Panc1 (cell line): ENCODE results near the gene MSI2. TPM values are rescaled to one million over a fixed set of nuclear protein-coding genes. Genes with fewer than 3 reads are reported as not detected.

Experiments
- ATAC-seq: fragments of 200-7000 bp; cut with Tn5 transposase; 2 replicates; pipeline ENCODE4 v1.9.1; 2020; ENCODE audit warnings: mild to moderate bottlenecking, moderate library complexity
- BruUV-seq: library from RNA; stranded (reverse); fragments of 400-500 nt; replicated peaks from 2 replicates; lab custom pipeline; 2021; lab: Mats Ljungman, UMichigan
- CTCF ChIA-PET: fragments of 300-600 bp; sonication (Branson Sonifier 250); formaldehyde crosslinking; loops from one replicate; lab custom pipeline; 2022; ENCODE audit warnings: antibody characterized with exemption; lab: Charles Lee
- POLR2A ChIA-PET: fragments of 300-600 bp; sonication (Branson Sonifier 250); formaldehyde crosslinking; loops from one replicate; lab custom pipeline; 2022; ENCODE audit warnings: antibody characterized with exemption; lab: Charles Lee
- DNase-seq: peaks from one replicate; pipeline ENCODE4 v3.0.0-alpha.2; 2010; ENCODE audit warnings: low read depth, low spot score
- H3K27ac ChIP-seq: 2 replicates; pipeline ENCODE4 v1.5.1; 2011; ENCODE audit warnings: mild to moderate bottlenecking, low read length, inconsistent platforms
- H3K27me3 ChIP-seq: fragments of 200-500 bp; sonication (Bioruptor generic); 2 replicates; pipeline ENCODE4 v1.6.0; 2014; ENCODE audit warnings: low read length, inconsistent platforms; ENCODE audit not compliant: control insufficient read depth, insufficient read depth
- H3K36me3 ChIP-seq: fragments of 200-500 bp; sonication (Bioruptor generic); 2 replicates; pipeline ENCODE4 v1.5.1; 2014; ENCODE audit warnings: inconsistent platforms, mild to moderate bottlenecking, low read length, moderate library complexity; ENCODE audit not compliant: control insufficient read depth, insufficient read depth
- H3K4me1 ChIP-seq: 2 replicates; pipeline ENCODE4 v1.5.1; 2011; ENCODE audit warnings: inconsistent platforms, mild to moderate bottlenecking, low read length, moderate library complexity; ENCODE audit not compliant: control insufficient read depth, insufficient read depth
- H3K4me3 ChIP-seq, 2 experiments: 2 replicates each; pipeline ENCODE4 v1.5.1; 2011 to 2012; ENCODE audit warnings: low read depth in 2 of 2, low read length in 2 of 2, mild to moderate bottlenecking in 2 of 2, inconsistent platforms in 1 of 2, moderate library complexity in 1 of 2
- H3K9me3 ChIP-seq: fragments of 200-500 bp; sonication (Bioruptor generic); 2 replicates; pipeline ENCODE4 v1.5.1; 2014; ENCODE audit warnings: low read depth, mild to moderate bottlenecking, inconsistent platforms, low read length, moderate library complexity; ENCODE audit not compliant: control insufficient read depth, insufficient read depth
- POLR2AphosphoS5 ChIP-seq: IDR thresholded peaks from 2 replicates; pipeline ENCODE4 v1.6.1; 2012; ENCODE audit warnings: mild to moderate bottlenecking, low read depth, low read length, moderate library complexity
- SIN3A ChIP-seq: IDR thresholded peaks from 2 replicates; pipeline ENCODE4 v1.6.1; 2012; ENCODE audit warnings: low read depth, mild to moderate bottlenecking, low read length, moderate library complexity, borderline replicate concordance; ENCODE audit not compliant: insufficient read depth
- TCF7L2 ChIP-seq: IDR thresholded peaks from 2 replicates; pipeline ENCODE4 v1.6.1; 2011; ENCODE audit warnings: mild to moderate bottlenecking, low read depth, low read length, inconsistent platforms
- in situ Hi-C: cut with HindIII; loops from 2 replicates; pipeline ENCODE4 v1.10.0; 2016; ENCODE audit warnings: low sequenced_read_pairs, low pct_unique_long_range_greater_than_20kb
- intact Hi-C: fragments of 100-400 bp; cut with micrococcal nuclease; formaldehyde crosslinking; loops from one replicate; pipeline ENCODE4 v1.10.0; 2022; ENCODE audit not compliant: unreplicated experiment
- total RNA-seq: library from RNA; stranded (reverse); gene quantifications from one replicate; pipeline ENCODE4 v1.2.1, GENCODE V29; 2021; ENCODE audit not compliant: unreplicated experiment
- TF ChIP-seq, protein P1 (sequence below), 2 experiments: IDR thresholded peaks; 2 replicates each; pipeline ENCODE4 v1.6.1; 2011 to 2012; ENCODE audit warnings: low read depth in 2 of 2, control low read depth in 1 of 2, low read length in 1 of 2, mild to moderate bottlenecking in 1 of 2, moderate library complexity in 1 of 2; ENCODE audit not compliant: insufficient read depth in 1 of 2
- TF ChIP-seq, protein P2 (sequence below): fragments of 450-650 bp; IDR thresholded peaks from 2 replicates; pipeline ENCODE4 v1.5.1; 2017; ENCODE audit warnings: mild to moderate bottlenecking

Gene MSI2
- total RNA-seq, 1 experiment from 2014 or later, result 38.5 TPM

DNA sequence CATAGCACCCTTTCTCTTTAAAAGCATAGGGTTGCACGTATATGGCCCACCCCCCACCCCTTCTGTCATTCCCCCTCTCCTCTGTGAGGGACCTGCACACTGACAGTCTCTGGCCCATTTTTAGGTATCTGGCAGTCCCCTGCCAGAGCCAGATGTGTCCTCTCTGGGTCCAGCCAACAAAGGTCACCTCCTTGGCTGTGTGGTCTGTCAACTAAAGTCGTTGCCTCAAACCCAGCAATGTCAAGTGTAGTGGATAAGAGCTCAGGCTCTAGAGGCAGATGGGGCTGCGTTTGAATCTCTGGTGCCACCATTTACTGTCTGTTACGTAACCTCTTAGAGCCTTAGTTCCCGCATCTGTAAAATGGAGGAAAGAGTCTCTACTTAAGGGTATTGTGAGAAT lies 211.5 kb downstream of the MSI2 start:
- DNase-seq (no peak), ATAC-seq (no peak)
- Histone ChIP-seq H3K9me3 (no peaks in the 10 kb centered on the region), H3K27ac (no peak overlapping the region), H3K36me3 (no peaks in the 10 kb centered on the region), H3K4me1 (no peaks in the 10 kb centered on the region; the same call in 1 of the 2 replicates), H3K4me3 (no peak overlapping the region), H3K27me3 (no peaks in the 10 kb centered on the region)
- in situ Hi-C loops (no loop called here), intact Hi-C loops (no loop called here)
- no TSS peak for BruUV-seq
- ChIA-PET POLR2A (no interaction called here), CTCF (no interaction called here)
- TF ChIP-seq, protein P1, sequence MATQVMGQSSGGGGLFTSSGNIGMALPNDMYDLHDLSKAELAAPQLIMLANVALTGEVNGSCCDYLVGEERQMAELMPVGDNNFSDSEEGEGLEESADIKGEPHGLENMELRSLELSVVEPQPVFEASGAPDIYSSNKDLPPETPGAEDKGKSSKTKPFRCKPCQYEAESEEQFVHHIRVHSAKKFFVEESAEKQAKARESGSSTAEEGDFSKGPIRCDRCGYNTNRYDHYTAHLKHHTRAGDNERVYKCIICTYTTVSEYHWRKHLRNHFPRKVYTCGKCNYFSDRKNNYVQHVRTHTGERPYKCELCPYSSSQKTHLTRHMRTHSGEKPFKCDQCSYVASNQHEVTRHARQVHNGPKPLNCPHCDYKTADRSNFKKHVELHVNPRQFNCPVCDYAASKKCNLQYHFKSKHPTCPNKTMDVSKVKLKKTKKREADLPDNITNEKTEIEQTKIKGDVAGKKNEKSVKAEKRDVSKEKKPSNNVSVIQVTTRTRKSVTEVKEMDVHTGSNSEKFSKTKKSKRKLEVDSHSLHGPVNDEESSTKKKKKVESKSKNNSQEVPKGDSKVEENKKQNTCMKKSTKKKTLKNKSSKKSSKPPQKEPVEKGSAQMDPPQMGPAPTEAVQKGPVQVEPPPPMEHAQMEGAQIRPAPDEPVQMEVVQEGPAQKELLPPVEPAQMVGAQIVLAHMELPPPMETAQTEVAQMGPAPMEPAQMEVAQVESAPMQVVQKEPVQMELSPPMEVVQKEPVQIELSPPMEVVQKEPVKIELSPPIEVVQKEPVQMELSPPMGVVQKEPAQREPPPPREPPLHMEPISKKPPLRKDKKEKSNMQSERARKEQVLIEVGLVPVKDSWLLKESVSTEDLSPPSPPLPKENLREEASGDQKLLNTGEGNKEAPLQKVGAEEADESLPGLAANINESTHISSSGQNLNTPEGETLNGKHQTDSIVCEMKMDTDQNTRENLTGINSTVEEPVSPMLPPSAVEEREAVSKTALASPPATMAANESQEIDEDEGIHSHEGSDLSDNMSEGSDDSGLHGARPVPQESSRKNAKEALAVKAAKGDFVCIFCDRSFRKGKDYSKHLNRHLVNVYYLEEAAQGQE (IDR thresholded peaks at IDR 0.05; ENCODE audit: insufficient read depth in 1 of 2, low read depth in 2 of 2, low read length in 1 of 2), result no peak
- TF ChIP-seq TCF7L2 (no peak), SIN3A (no peak), POLR2AphosphoS5 (no peak)
- TF ChIP-seq, protein P2, sequence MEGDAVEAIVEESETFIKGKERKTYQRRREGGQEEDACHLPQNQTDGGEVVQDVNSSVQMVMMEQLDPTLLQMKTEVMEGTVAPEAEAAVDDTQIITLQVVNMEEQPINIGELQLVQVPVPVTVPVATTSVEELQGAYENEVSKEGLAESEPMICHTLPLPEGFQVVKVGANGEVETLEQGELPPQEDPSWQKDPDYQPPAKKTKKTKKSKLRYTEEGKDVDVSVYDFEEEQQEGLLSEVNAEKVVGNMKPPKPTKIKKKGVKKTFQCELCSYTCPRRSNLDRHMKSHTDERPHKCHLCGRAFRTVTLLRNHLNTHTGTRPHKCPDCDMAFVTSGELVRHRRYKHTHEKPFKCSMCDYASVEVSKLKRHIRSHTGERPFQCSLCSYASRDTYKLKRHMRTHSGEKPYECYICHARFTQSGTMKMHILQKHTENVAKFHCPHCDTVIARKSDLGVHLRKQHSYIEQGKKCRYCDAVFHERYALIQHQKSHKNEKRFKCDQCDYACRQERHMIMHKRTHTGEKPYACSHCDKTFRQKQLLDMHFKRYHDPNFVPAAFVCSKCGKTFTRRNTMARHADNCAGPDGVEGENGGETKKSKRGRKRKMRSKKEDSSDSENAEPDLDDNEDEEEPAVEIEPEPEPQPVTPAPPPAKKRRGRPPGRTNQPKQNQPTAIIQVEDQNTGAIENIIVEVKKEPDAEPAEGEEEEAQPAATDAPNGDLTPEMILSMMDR, result no peak

DNA sequence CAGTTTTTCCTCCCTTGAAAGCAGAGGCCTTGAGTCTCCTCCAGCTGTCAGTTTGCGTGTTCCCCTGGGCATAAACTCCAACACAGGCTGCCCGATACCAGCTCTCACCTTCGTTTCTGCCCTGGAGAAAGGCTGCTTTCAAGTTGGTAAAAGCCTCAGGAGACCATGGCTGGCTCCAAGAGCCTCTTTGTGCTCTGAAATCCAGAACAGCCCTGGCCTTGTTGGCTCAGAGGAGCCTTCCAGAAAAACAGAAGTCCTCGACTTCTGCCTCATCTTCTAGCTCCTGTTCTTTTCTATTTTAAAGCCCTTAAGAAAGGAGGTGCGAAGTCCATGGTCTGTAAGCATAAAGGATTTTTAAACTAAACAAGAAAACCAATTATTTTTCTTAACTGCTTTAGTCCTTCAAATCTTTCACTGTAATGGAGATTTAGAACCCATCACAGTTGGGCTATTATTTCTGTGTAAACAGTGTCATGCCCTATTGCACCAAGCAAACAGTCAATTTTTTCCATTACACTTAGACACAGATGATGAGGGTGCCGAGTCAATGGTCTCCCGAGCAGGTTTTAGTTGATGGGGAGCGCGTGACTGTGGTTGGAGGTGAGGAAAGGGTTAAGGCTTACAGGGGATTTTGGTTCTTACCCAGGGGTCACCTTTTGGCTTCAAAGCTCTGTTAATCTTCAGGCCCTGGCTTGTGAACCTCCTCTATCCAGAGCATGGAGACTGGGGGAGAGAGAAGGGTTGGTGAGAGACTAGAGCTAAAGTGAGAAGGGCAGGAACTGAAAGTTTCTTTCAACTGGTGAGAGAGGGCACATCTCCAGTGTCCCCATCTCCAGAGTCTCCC lies 212.8 kb downstream of the MSI2 start:
- H3K4me1 ChIP-seq, result no peaks in the 10 kb centered on the region; the same call in 1 of the 2 replicates
- TF ChIP-seq TCF7L2, result no peak
- TF ChIP-seq, protein P1 (IDR thresholded peaks at IDR 0.05; ENCODE audit: insufficient read depth in 1 of 2, low read depth in 2 of 2, low read length in 1 of 2), result no peak
- no peak for TF ChIP-seq POLR2AphosphoS5
- TF ChIP-seq, protein P2, result no peak
- no peak for TF ChIP-seq SIN3A
- BruUV-seq, result no TSS peak
- ChIA-PET POLR2A (no interaction called here), CTCF (interaction anchor here (1.3 kb wide), 1 partner anchor 226 kb away, joined by 3 read pairs; no protein-coding TSS in a partner anchor)
- DNase-seq (no peak), ATAC-seq (no peak)
- no peaks in the 10 kb centered on the region for H3K36me3 ChIP-seq
- H3K27ac ChIP-seq, result no peak overlapping the region
- in situ Hi-C loops (no loop called here), intact Hi-C loops (no loop called here)
- no peaks in the 10 kb centered on the region for H3K9me3 ChIP-seq
- no peaks in the 10 kb centered on the region for H3K27me3 ChIP-seq
- H3K4me3 ChIP-seq, result no peak overlapping the region
